SK-MEL-5 (cell line): ENCODE measurements around the gene CCL1. TPM values are rescaled to one million over a fixed set of nuclear protein-coding genes. Genes with fewer than 3 reads are reported as not detected.
"Not testable (repeated sequence)": the region's sequence is repeated elsewhere in the genome, so short reads cannot be mapped to it uniquely, and the experiment has no call there.

Experiments
- DNase-seq: peaks from one replicate; pipeline ENCODE4 v3.0.0-alpha.2; 2016; ENCODE audit warnings: low read depth, low spot score
- in situ Hi-C: cut with HindIII; loops from 2 replicates; pipeline ENCODE4 v1.10.0; 2016; ENCODE audit warnings: low sequenced_read_pairs, high pct_unique_total_duplicates, low pct_unique_long_range_greater_than_20kb
- total RNA-seq: library from RNA; depleted of rRNA; stranded (reverse); fragments of >200 nt; shearing (Covaris generic); gene quantifications from 2 replicates; pipeline ENCODE4 v1.2.3, GENCODE V29; 2014; rRNA removed

Gene CCL1
- total RNA-seq, 1 experiment from 2014 or later = not detected

DNA sequence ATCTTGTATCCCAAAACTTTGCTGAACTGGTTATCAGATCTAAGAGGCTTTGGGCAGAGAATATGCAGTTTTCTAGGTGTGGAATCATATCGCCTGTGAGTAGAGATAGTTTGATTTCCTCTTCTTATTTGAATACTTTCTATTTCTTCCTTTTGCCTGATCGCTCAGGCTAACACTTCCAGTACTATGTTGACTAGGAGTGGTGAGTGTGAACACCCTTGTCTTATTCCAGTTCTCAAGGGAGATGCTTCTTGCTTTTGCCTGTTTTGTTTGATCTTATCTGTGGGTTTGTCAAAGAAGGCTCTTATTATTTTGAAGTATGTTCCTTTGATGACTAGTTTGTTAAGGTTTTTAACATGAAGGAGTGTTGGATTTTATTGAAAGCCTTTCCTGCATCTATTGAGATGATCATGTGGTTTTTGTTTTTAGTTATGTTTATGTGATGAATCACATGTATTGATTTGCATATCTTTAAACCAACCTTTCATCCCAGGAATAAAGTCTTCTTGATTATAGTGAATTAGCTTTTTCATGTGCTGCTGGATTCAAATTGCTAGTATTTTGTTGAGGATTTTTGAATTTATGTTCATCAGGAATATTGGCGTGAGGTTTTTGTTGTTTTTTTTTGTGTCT lies 23.8 kb downstream of the CCL1 start:
- no peak for DNase-seq
- in situ Hi-C loops = no loop called here

DNA sequence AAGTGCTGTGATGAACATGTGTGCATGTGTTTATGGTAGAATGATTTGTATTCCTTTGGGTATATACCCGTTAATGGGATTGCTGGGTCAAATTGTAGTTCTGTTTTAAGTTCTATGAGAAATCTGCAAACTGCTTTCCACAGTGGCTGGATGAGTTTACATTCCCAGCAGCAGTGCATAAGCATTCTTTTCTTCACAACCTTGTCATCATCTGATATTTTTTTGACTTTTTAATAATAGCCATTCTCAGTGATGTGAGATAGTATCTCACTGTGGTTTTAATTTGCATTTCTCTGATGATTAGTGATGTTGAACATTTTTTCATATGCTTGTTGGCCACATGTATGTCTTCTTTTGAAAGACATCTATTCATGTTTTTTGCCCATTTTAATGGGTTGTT lies 25.3 kb downstream of the CCL1 start:
- in situ Hi-C loops = no loop called here
- no peak for DNase-seq

DNA sequence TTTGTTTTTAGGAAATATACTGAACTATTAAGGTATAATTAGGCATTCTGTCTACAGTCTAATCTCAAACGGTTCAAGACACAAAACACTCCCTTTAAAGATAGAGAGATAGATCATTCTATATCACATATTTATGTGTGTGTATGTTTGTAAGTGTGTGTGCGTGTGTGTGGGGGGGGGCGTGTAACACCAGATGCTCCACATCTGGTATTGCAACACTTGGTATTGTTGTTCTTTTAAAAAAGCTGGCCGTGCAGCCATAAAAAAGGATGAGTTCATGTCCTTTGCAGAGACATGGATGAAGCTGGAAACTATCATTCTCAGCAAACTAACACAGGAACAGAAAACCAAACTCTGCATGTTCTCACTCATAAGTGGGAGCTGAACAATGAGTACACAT lies 35.5 kb downstream of the CCL1 start:
- in situ Hi-C loops = not testable (repeated sequence)

DNA sequence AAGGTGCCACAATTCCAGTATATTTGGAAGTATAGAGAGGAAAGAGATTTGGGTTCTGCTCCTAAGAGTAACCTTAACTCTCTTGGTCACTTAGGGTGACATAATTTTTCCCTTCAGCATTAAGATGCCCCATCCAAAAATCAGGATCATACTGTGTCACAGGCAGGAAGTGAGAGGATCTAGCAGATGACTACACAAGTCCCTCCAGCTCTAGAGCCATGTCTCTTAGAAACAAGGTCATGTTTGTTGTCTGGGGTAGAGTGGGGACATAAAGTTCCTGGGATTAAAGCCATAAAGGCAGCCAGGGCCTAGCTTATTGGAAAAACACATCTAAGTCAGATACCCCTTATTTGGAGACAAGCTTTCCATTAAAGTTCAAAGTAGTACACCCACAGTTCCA lies 41.1 kb downstream of the CCL1 start:
- DNase-seq = no peak
- in situ Hi-C loops = no loop called here

More for the DNA sequence above, 35.5 kb downstream of the CCL1 start:
- not testable (repeated sequence) for DNase-seq

DNA sequence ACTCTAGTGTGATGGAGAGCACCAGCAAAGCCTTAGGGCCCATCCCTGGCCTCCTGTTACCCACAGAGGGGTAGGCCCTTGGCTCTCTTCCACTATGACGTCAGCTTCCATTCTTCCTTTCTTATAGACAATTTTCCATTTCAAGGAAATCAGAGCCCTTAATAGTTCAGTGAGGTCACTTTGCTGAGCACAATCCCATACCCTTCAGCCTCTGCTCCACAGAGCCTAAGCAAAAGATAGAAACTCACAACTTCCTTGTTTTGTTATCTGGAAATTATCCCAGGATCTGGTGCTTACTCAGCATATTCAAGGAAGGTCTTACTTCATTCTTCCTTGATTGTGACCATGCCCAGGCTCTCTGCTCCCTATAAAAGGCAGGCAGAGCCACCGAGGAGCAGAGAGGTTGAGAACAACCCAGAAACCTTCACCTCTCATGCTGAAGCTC lies 44.0 kb downstream of the CCL1 start, which contains the start of gene CCL8:
Gene CCL8, plus strand, starts transcription at position 397 of the 445 bp plus-strand sequence. CDS start 67 bp downstream, outside the sequence.
- DNase-seq = no peak
- in situ Hi-C loops = no loop called here

DNA sequence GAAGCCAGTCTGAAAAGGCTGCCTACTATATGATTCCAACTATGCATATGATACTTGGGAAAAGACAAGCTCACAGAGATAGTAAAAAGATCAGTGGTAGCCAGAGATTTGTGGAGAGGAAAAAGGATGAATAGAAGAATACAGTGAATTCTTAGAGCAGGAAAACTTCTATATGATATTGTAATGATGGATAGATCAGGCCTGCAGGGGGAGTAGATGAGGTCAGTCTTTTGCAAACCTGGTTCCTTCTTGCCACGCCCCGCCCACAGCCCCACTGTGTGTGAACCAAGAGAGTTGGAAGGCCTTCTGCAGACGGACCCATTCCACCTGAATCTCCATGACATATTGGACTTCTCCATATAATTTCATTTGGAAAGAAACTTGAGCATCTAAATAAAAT lies 44.6 kb downstream of the CCL1 start:
- peak; percentile 56 for DNase-seq
- in situ Hi-C loops = no loop called here

DNA sequence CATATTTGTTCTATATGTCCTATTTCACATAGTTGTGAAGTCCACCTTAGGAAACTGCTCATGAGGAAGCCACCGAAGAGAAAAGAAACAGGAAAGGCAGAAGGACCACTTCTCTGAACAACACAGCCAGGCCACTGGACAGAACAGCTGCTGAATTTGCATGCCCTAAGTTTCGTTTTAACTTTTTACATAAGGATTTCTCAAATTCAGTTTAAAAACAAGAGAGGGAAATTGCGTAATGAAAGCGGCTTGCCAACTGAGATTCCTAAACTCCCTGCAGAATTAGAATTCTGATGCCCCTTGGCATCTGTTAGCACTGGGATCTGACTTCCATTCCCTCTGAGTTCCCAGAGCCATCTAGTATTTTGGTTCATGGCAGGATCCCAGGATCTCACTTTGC lies 48.8 kb downstream of the CCL1 start:
- in situ Hi-C loops = no loop called here
- DNase-seq = no peak

DNA sequence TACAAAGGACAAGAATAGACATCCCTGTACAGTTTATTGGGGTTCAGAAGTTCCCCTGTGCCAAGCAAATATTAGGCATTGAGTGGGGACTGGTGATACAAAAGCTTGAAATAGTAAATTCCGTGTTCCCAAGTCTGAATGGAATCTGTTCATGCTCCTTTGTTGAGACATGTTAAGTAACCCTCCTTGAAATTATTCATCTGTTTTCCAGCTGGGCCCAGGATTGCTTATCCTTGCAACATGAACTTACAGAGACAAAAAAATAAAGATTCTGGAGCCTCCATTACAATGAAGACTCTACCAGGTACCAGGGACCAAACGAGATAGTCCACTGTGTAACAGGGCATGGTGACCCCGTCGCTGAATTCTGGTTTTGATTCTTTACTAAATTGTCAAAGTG lies 49.9 kb downstream of the CCL1 start:
- in situ Hi-C loops = no loop called here

DNA sequence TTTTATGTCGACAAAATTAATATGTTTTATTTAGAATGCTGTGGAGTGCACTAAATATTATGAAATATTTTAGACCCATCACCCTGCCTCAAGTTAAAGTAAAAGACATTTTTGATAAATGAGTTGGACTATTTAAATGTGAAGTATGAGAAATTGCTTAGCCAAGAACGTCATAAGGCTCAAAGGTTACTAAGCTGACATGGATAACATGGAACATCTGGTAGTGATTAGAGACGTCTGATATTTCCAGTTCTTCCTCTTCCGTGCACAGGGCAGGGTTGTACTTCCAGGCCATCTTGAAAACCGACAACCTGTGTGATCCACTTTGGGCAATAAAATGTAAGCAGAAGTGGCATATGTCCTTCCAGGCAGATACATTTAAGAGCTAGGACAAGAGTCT lies 51.0 kb downstream of the CCL1 start:
- in situ Hi-C loops = no loop called here
- DNase-seq = no peak

More for the DNA sequence above, 49.9 kb downstream of the CCL1 start:
- no peak for DNase-seq

DNA sequence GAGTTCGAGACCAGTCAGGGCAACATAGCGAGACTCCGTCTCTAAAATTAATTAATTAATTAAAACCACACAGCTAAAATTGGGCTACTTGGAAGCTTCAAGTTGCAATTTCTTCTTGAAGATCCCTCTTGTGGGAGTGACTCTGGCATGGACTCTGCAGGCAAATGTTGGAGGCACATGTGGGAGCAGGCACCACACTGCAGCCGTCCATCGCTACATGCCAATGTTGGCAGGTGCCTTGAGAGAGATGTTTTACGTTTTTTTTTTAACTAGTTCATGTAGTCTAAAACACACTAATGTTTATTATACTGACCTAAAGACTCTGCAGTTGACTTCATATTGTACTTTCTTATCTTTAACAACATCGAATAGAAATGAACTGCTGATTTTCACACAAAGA lies 51.7 kb downstream of the CCL1 start:
- in situ Hi-C loops = no loop called here

More for the DNA sequence above, 51.7 kb downstream of the CCL1 start:
- no peak for DNase-seq

Other genes starting within 250 kb of the CCL1 start
- not detected in 2 replicates for gene CCL2, start 107.9 kb downstream of the CCL1 start, total RNA-seq
- gene CCL7, start 93.0 kb downstream of the CCL1 start, total RNA-seq = not detected in 2 replicates
- gene CCL11, start 77.5 kb downstream of the CCL1 start, total RNA-seq = not detected in 2 replicates
- gene CCL8, start 43.8 kb downstream of the CCL1 start, total RNA-seq = not detected in 2 replicates
- not detected in 2 replicates for gene CCL13, start 6.8 kb downstream of the CCL1 start, total RNA-seq
- not detected in 2 replicates for gene TMEM132E, start 216.3 kb upstream of the CCL1 start, total RNA-seq